Stimulated activated CD8-positive, alpha-beta memory T cell treated with anti-CD3 and anti-CD28 coated beads, Interleukin-2, amount 100 ng/mL, for 1 hour (primary cell): ENCODE results near the gene PCSK6.
"Not testable (repeated sequence)": the region's sequence is repeated elsewhere in the genome, so short reads cannot be mapped to it uniquely, and the experiment has no call there.

Source experiments
- DNase-seq, 2 donors: peaks; one replicate each; pipeline ENCODE4 v3.0.0-alpha.2; 2020; ENCODE audit warnings: low read depth in 2 of 2

PCSK6 gene

DNA sequence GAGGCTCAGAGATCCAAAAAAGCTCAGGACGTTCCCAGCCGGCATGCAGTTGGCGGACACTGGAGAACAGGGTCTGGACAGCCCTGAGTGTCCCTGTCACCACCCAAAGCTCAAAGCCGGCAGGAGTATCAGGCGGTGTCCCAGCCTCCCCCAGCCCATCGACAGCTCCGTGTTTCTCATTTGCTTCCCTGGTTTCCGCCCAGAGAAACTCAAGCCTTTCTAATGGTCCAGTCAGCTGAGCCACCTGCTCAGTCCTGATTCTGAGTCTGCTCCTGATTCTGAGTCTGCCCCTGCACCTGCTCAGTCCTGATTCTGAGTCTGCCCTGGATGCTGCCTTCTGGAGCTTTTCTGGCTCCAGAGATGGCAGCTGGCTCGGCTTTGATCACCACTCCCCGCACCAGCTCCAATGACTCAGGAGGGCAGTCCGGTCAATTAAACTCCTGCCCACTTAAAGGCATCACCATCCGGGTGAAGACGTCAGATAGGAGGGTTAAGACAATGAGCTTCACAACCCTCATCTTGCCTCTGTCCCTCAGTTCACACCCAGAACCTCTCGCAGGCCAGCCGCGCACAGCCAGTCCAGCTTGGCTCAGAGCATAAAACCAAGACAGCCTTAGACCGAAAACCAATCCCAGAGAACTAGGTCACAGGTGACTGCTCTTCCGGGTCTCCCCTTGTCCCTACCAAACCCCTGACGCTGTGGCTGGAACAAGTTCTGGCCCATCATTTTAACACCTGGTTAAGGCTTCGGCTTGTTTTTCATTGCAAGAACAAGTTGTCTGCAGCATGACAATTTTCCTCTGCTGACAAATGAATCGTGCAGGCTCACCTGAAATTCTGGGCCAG, 6.8 kb downstream of the PCSK6 start:
- no peak for DNase-seq

DNA sequence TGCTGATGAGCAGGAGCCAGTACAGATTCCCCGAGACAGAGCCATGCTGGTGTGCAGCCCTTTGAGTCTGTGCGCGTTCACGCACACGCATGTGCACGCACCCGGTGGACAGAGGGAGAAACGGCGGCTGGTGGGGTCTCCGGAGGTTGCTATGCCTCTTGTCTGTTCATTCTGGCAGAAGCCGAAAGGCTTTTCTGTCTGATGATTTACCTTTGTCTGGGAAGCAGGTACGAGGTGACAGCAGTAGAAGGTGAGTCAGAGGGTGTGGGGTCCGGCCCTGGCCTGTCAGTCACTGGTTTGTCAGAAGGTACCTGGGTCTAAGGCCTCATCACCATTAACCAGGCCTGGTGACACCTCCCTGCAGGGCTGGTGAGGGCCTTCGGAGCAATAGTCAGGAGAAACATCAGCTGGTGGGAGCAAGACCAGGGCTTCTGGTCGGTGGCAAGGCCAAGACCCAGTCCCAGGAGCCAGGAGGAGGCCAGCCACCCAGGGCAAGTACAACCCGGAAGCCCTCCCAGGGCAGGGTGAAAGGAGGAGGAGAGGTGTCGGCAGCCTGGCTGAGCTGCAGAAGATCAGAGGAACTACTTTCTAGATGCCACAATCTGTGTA, 7.5 kb downstream of the PCSK6 start:
- DNase-seq = no peak

DNA sequence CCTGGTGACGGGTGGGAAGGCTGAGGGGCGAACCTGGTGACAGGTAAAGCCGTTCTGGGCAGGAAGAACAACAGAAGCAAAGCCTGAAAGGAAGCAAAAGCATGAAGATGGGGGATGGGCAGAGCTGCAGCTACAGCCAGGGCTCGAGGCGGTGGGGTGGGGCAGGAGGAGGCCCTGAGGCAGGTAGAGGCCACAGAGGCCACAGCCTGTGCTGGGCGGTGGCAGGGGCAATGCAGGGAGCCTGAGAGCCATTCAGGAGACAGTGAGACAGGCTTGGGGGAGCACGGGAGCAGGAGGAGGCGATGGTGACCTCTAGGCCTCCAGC, 8.2 kb downstream of the PCSK6 start:
- no peak for DNase-seq

DNA sequence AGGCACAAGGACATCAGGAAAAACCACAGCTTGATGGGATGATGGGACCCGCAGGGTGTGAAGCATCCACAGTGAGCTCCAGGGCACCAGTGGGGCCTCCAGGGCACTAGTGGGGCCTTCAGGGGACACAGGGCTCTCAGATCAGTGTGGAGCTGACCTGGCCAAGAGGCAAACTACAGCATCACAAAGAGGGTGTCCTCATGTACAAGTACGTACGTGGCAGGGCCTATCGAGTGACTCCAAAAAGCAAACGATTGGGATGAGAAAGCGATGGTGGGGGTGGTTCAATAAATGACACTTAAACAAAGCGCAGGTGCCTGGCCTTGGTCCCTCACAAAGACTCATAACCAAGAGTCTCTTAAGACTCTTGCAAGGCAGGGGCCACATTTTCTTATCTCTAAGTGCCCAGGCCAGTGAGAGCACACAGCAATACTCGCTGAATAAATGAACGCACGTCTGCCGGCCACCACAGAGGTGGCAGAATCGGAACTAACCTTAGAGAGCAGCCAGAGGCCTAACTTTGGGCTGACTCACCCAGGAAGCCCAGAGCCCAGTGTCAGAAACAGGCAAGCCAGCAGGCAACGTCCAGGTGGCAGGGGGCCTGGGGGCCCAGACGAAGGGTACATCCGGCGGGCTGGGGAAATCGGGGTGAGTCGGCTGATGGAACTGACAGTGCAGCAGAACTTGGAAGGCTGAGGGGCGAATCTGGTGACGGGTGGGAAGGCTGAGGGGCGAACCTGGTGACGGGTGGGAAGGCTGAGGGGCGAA, 8.7 kb downstream of the PCSK6 start:
- DNase-seq = no peak

DNA sequence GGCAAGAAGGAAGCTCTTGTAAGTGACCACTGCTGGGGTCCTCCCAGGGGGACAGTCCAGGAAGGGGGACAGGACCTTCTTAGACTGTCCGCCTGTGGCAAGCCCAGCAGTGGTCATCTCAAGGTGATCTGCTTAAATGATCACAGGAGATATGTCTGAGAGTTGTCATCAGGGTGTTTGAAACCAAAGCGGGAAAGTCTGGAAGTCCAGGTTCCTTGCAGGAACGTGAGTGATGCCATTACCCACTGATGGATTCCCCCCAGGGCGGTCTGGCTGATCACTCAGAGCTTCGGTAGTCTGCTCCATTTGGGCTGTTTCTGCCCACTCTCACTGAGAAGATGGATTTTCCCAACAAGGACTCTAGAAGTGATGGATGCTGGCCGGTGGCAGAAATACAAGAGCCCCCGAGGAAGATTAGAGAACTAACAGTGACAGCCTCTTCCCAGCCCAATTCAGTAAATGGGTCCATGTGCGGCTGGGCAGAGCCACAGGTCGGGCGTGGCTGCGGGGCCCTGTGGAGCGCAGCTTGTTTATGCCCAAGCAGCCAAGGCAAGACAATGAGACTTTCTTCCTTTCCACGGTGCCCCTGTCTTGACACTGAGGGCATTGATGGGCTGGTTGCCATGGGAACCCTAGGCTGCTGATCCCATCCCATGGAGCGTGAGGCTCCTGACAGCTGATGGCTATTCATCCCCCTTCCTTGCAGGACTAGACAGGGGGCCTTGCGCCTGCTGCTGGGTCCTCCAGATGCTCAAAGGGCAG, 9.5 kb downstream of the PCSK6 start:
- DNase-seq = no peak

DNA sequence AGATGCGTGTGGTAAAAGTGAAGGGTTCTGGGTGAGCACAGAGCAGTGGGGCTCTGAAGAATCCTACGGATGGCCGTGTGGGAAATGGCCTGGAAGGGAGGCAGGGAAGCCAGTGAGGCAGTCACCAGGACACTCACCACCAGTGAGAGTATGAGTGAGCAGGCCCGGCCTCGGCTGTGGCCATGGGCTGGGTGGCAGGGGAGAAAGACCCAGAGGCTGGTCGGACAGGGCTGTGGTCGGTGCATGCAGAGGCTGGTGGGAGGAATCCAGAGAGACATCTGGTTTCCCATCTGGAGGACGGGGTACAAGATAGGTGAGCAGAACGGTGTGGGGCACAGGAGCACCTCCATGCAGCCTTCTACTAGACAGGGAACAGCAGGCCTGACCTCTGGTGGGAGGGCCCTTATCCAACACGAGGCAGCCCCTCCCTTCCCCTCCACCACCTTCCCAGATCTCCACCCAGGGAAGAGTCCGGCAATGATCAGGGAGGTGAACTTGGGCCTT, 10.1 kb downstream of the PCSK6 start:
- DNase-seq = no peak

DNA sequence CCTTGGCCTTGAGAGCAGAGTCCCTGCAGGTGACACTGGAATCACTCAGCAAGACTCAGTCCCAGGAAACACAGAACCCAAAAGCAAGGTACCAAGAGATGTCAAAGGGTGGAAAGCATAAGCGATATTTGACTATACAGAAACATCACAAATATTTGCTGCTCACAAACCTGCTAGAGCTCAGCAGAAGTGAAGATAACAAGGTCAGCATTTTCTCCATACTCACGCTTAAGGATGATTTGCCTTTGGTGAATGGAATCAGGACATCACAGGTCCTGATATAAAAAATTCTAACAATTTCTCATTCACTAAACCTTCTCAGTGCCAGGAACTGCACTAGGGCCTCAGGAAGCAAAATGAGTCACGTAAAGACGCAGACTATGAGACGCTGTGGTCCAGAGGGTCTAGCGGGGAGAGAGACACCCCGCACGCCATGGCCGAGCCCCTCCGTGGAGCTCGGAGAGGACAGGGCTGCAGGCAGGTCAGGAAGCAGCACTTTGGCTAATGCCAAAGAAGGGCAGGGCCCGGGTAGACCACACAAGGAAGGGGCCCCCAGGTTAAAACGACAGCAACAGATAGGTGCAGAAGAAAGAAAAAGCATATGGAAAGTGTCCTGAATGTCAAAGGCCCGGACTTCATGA, 10.7 kb downstream of the PCSK6 start:
- DNase-seq = no peak

DNA sequence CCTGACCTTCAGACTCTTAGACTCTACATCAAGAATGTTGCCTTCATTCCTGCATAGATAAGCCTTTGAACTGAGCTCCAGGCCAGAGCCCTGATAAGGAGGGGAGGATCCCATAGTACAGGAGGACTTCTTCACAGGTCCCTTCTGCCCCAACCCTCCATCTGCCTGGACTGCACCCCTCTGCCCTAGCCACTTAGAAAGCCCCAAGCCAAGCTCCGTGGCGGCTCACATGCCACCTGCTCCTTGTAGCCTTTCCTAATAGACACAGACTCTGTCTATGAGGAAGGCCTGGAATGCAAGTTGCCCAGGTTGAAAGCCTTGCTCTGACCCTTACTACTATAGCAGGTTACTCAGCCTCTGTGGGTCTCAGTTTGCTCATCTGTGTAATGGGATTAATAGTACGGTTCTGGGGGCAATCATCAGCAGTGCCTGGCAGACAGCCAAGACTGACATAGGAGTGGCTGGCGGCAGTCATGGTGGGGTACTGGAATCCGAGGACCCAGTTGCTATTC, 11.6 kb downstream of the PCSK6 start:
- DNase-seq = no peak

DNA sequence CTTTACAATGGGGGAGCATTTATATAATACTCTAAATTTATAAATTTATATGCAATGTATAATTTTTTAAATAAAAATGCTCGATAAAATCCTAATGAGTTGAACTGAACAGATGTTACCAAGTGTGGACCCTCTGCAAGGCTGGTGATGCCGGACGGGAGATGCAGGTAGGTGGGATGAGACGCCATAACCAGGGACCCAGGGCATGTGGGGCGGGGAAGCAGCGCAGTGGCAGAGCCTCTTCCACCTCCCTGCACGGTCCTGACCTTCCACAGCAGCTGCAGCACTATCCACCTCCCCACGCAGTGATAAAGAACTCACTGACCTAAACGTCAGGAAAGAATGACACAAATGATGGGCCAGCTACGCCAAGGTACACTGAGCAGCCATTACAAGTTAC, 12.8 kb downstream of the PCSK6 start:
- no peak for DNase-seq

DNA sequence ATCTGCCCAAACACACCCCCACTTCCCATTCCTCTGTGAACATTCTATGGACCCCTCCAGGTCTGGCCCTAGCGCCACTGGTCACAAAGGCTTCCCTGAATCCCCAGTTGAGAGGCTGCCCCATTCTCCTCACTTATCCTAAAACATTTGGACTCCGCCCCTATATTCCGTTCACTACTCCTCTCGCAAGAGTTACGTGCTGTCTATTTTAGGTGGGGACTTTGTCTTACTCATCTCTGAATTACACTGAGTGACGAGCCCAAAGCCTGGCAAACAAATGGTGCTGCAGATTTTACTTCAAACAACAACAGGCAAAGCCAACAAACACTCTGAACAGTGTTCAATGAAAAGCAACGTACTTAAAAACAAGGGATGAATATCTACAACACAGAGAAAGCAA, 14.5 kb downstream of the PCSK6 start:
- DNase-seq = no peak

DNA sequence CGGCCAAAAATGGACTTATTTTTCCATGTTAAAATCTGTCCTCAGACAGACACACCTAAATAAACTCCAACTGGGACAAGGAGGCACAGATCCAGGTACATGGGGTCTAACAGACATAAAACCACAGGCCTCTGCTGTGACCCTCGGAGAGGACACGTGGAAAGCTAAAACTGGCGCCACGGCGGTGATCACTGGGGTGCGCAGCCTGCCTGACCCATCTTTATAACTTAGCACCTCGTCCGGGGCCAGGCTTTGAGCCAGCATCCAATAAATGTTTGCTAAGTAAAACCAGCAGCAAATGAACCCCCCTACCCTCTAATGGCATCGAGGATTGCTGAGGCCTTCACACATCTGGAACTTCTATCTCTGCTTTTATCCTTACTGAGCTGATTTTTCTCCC, 15.3 kb downstream of the PCSK6 start:
- DNase-seq = no peak

DNA sequence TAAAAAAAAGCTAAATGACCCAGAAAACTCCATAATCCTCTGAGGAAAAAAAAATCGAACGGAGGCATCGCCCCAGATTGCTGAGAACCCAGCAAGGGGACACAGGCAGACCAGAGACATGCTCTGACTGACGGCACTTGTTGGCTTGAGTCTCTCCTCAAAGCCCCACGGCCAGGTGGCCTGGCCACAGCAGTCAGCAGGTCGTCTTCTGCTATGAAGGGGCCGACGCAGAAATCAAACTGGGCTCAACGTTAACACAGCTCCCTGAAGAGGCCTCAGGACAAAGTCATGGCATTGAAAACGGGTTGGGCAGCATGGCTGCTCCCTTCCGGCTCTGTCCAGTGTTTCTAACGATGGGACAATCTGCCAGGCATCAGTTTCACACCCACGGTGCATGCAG, 17.5 kb downstream of the PCSK6 start:
- DNase-seq = no peak

DNA sequence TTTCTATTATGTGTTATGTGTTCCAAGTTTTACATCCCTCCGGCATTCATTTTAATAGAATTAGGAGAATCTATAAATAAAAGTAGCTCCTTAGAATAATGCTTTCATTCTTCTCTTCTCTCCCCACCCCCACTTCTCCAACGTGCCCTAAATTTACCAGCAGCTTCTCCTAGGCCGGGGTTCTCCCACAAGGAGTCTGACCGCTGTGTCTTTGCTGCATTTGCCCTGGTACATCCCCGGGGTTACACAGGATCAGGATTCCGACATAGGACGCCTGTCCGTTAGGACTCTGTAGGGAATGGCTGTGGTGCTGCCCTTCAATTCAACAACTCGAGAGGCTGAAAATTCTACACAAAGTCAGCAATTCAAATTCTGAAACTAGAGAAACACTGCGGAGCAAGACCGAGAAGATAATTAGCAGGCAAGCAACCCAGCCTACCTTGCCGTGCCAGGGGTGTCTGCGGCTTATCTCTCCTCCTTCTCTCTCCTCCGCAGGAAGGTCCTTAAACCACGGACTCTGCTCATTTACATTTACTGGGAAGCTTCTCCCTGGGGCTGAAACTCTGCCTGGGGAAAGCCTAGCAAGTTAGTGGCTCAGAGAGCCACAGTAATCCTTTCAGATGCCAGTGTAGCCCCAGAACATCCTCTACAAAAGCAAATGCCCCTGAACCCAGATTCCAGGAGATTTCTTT, 18.8 kb downstream of the PCSK6 start:
- DNase-seq = no peak

DNA sequence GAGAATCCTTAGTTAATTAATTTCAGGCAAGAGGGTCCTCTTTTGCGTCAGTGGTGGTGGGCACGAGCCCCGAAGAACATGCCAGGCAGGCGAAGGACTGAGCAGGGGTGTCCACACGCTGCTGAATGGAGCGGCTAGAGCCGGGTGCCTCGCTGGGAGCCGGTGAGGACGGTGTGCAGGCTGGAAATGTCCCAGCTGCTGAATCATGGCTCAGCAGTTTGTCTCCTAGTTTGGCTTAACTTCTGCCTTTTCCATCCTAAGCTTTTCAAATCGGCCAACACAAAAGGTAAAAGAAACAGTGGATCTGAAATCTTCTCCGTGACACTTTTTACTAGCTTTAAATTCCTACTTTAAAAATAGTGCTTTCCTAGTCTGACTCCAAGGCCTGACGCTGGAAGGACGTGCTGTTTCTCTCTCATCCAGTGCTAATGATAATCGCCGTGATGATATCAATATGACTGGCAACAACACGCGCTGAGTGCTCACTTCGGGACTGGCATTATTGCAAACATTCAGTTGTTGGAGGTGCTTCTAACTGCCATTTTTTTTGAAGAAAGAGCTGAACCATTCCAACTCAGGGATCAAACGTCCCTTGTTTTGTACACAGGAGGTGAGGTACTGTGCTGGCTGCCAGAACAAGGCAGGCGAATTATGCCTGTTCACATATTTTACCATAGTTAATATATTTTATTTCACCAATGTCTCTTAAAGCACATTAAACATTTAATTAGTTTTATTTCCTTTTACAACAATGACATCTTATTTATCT, 19.8 kb downstream of the PCSK6 start:
- no peak for DNase-seq

DNA sequence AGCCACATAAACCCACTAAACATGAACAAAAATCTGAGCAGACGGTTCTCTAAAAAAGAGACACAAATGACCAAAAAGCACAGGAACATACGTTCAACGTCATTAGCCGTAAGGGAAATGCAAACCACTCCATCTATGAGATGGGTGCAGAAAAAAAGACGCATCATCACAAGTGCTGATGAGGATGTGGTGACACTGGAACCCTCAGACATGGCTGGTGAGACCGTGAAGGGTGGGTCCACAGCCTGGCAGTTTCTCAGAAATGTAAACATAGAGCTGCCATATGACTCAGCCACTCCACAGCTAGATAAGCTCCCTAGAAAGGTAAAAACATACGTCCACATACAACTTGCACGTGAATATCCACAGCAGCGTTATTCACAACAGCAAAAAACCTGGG, 23.3 kb downstream of the PCSK6 start:
- no peak for DNase-seq

DNA sequence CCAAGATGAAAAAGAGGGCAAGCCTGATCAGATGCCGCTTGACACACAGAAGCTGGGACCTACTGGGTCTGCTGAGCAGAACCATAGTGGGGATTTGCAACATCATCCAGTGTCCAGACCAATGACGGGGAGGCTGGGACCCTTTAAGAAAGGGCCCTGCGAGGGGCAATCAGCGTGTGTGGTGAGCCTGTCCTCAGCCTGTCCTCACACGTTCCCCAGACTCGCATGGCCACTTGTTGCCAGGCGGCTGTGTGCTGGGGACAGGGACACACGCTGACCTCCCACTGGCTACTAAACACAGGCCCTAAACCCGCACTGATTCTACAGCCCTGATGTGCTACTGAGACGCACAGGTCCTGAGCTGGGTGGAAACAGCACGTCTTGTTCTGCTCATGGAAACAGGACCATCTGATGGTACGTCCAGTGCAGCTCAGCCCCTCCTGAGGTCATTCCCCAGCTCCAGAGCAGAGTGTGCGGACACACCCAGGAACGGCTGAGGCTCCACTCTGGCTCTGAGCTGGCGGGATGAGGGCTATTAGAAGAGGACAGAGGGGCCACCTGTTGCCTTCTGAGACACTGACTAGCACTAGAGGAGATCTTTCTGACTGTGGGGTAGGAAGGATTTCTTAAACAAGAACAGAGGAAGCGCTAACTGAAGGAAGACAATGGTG, 24.4 kb downstream of the PCSK6 start:
- DNase-seq = no peak

DNA sequence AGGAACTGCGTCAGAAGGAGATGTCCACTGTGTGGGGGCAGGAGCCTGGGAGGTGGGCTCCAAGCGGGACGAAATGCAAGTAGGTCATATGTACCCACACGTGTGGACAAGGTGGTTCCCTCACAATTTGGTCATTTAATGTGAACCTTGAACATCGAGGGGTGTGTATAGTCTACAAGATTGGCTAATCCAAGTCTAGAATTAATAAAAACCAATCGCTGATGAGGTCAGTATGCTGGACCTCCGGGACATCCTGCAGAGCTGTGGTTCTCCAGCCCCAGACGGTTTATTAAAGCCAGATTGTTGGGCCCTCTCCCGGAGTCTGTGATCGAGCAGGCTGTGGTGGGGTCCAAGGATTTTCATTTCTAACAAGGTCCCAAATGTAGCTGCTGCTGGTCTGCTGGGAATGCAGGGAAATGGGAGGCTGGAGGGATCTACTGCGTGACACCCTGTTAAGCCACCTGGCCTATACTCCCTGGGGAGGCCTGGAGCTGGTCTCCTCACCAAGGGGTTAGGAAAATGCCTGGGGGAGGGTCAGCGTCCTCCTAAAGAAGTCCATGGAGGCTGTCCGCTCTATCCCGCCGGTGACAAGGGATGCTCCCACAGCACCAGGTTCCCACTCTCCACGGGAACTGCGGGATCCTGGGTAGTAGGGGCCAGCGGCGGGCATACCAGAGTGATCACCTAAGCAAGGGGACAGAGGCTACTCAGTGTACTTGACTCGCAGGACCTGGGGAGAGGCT, 25.1 kb downstream of the PCSK6 start:
- DNase-seq = no peak

DNA sequence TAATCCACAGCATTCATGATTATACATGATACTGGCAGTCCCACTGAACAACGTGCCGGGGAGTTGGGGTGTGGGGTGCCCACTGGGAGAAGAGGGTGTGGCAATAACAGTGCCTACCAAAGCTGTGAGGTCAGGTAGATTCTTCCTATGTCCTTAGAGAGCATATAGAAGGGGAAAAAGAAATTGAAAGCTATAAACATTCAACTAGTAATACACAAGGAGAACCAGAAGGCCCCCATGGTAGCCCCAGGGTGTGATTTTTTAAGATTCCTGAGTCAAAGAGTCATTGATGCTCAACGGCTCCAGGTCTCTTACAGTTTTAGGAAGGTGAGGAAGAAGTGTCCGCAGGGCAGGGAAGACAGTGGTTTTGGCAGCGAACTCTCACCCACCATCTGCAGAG, 25.8 kb downstream of the PCSK6 start:
- DNase-seq = not testable (repeated sequence)

DNA sequence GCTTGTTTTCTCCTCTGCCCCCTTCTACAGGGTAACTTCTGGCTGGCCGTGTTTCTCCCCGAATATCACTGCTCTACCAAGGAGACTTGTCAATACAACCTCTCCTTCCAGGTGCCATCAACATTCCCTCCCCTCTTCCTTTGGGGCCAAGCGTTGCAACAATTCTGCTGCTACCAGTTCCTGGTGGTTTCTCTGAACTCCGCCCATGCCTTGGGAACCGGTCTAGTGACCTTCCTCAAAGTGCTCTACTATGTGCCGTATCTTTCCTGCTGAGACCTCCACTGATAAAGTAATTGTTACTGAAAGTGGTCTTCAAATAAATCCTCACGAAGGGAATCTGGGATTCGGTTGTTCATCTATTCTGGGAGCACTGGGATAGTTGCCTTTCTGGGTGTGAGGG, 26.2 kb downstream of the PCSK6 start:
- no peak for DNase-seq
